HG02981 (cell line): Measurements from ENCODE around the gene HAAO.

Experiments used
- ATAC-seq: cut with Tn5 transposase; IDR thresholded peaks from one replicate; pipeline ENCODE4 v1.9.1; 2021; ENCODE audit warnings: mild to moderate bottlenecking, moderate library complexity; ENCODE audit not compliant: unreplicated experiment

HAAO gene

GRCh38 chr2:42815726-42816125 is 23.3 kb upstream of the HAAO start:
- no peak for ATAC-seq

- ATAC-seq: no peak
Measured at GRCh38 chr2:42813763-42814162, 21.4 kb upstream of the HAAO start.

- no peak for ATAC-seq
Measured at GRCh38 chr2:42812899-42813479, 20.6 kb upstream of the HAAO start.

GRCh38 chr2:42810971-42811811 is 18.8 kb upstream of the HAAO start:
- peak; percentile 5 for ATAC-seq

GRCh38 chr2:42810121-42810970 is 18.0 kb upstream of the HAAO start:
- ATAC-seq: peak; percentile 70

- no peak for ATAC-seq
Measured at GRCh38 chr2:42809819-42810120, 17.4 kb upstream of the HAAO start.

GRCh38 chr2:42809131-42809818 is 16.9 kb upstream of the HAAO start:
- no peak for ATAC-seq

GRCh38 chr2:42808301-42808700 is 15.9 kb upstream of the HAAO start:
- ATAC-seq: no peak

- ATAC-seq: no peak
Measured at GRCh38 chr2:42806786-42807185, 14.4 kb upstream of the HAAO start.

GRCh38 chr2:42804891-42805290 is 12.5 kb upstream of the HAAO start:
- no peak for ATAC-seq

GRCh38 chr2:42804338-42804737 is 12.0 kb upstream of the HAAO start:
- no peak for ATAC-seq

- no peak for ATAC-seq
Measured at GRCh38 chr2:42802150-42802549, 9.8 kb upstream of the HAAO start.

- ATAC-seq: no peak
Measured at GRCh38 chr2:42801381-42801780, 9.0 kb upstream of the HAAO start.

- ATAC-seq: no peak
Measured at GRCh38 chr2:42800981-42801380, 8.6 kb upstream of the HAAO start.

- ATAC-seq: no peak
Measured at GRCh38 chr2:42800461-42800962, 8.1 kb upstream of the HAAO start.

GRCh38 chr2:42799881-42800280 is 7.5 kb upstream of the HAAO start:
- ATAC-seq: no peak

- ATAC-seq: no peak
Measured at GRCh38 chr2:42797281-42797680, 4.9 kb upstream of the HAAO start.

- ATAC-seq: no peak
Measured at GRCh38 chr2:42796427-42797248, 4.3 kb upstream of the HAAO start.

- peak; percentile 32 for ATAC-seq
Measured at GRCh38 chr2:42795841-42796301, 3.5 kb upstream of the HAAO start.

- no peak for ATAC-seq
Measured at GRCh38 chr2:42795275-42795674, 2.9 kb upstream of the HAAO start.
